Measurements from ENCODE around the gene RAB31.

DNA sequence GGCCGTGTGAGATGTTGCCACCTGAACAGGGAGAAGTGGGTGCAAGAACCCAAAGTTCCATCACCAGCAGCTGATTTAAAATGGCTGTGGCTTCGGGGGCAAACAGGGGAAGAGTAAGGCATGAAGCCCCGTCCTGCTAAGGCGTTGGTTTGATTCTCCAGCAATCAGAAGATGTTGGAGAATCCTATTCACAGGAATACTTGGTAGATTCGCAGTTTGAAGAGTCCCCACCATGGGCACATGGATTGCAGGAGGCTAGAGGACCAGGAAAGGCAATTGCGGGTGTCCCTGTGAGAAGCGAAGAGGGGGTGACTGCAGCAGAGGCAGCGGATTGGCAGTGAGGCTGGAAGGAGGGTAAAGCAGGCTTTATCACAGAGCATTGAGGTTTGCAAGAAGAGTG, 131.1 kb downstream of the RAB31 start:
- TF ChIP-seq, protein P1, sequence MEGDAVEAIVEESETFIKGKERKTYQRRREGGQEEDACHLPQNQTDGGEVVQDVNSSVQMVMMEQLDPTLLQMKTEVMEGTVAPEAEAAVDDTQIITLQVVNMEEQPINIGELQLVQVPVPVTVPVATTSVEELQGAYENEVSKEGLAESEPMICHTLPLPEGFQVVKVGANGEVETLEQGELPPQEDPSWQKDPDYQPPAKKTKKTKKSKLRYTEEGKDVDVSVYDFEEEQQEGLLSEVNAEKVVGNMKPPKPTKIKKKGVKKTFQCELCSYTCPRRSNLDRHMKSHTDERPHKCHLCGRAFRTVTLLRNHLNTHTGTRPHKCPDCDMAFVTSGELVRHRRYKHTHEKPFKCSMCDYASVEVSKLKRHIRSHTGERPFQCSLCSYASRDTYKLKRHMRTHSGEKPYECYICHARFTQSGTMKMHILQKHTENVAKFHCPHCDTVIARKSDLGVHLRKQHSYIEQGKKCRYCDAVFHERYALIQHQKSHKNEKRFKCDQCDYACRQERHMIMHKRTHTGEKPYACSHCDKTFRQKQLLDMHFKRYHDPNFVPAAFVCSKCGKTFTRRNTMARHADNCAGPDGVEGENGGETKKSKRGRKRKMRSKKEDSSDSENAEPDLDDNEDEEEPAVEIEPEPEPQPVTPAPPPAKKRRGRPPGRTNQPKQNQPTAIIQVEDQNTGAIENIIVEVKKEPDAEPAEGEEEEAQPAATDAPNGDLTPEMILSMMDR (IDR thresholded peaks at IDR 0.05): no peak
- no peak for TF ChIP-seq POLR2A (IDR thresholded peaks at IDR 0.05)

All from lower leg skin (tissue), 3 donors.